ENCODE results near the gene MAD1L1. TPM values are rescaled to one million over a fixed set of nuclear protein-coding genes. Genes with fewer than 3 reads are reported as not detected.

Gene MAD1L1
- total RNA-seq, 1 donor from 2014 or later: 57.6 TPM

- TF ChIP-seq CTCF (IDR thresholded peaks at IDR 0.05; ENCODE audit: partially characterized antibody, unreplicated experiment): no peak
- Mint-ChIP-seq H3K4me1 (ENCODE audit: low read depth, unreplicated experiment) (peaks cover 25% of the 10 kb centered on the region), H3K36me3 (ENCODE audit: unreplicated experiment) (peaks cover 4% of the 10 kb centered on the region), H3K4me3 (ENCODE audit: unreplicated experiment) (no peak overlapping the region), H3K27me3 (ENCODE audit: unreplicated experiment) (peaks cover 11% of the 10 kb centered on the region), H3K27ac (ENCODE audit: unreplicated experiment) (no peak overlapping the region), H3K9me3 (ENCODE audit: unreplicated experiment) (peaks cover 10% of the 10 kb centered on the region)
- no peak for DNase-seq
Measured at GRCh38 chr7:2054927-2055326, 177.8 kb downstream of the MAD1L1 start.

DNA sequence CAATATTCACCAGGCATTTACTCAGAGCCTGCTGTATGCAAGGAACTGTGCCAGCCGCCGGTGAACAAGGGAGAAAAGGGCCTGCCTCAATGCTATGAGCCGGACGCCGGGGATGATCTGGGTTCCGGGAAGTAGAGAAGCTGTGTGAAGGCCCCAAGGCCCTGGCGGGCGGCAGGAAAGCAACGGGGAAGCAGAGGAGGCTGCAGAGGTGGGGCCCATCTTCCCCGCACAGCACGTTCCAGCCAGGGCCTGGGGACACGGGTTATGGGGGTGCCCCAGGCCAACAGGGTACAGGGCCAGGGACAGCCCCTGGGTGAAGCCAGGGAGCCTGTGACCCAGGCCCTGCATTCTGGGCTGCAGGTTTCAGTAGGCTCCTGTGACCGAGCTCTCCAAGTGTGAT, 179.3 kb downstream of the MAD1L1 start:
- Mint-ChIP-seq H3K27me3 (ENCODE audit: unreplicated experiment) (peaks cover 16% of the 10 kb centered on the region), H3K27ac (ENCODE audit: unreplicated experiment) (no peak overlapping the region), H3K4me3 (ENCODE audit: unreplicated experiment) (no peak overlapping the region), H3K4me1 (ENCODE audit: low read depth, unreplicated experiment) (peaks cover 27% of the 10 kb centered on the region), H3K36me3 (ENCODE audit: unreplicated experiment) (no peaks in the 10 kb centered on the region), H3K9me3 (ENCODE audit: unreplicated experiment) (peaks cover 13% of the 10 kb centered on the region)
- no peak for TF ChIP-seq CTCF (IDR thresholded peaks at IDR 0.05; ENCODE audit: partially characterized antibody, unreplicated experiment)
- DNase-seq: no peak

DNA sequence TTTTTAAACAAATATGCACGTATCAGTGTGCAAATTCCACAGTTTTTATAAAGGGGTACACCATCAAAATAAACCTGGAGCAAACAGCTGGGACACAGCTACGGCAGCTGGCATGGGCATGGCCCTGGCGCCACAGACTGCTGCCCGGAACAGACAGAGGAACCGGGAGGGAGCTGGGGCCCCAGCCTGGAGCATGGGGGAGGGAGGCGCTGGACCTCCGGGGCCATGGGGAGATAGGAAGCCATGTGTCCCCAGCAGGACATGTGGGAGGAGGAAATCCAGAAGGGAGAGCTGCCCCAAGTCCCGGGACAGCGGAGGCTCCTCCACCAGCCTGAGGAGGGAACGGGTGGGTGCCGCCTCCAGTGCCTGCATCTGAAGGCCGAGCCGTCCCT, 180.1 kb downstream of the MAD1L1 start:
- Mint-ChIP-seq H3K36me3 (ENCODE audit: unreplicated experiment) (no peaks in the 10 kb centered on the region), H3K27me3 (ENCODE audit: unreplicated experiment) (peaks cover 14% of the 10 kb centered on the region), H3K4me3 (ENCODE audit: unreplicated experiment) (no peak overlapping the region), H3K27ac (ENCODE audit: unreplicated experiment) (no peak overlapping the region), H3K4me1 (ENCODE audit: low read depth, unreplicated experiment) (peaks cover 30% of the 10 kb centered on the region), H3K9me3 (ENCODE audit: unreplicated experiment) (peaks cover 12% of the 10 kb centered on the region)
- no peak for TF ChIP-seq CTCF (IDR thresholded peaks at IDR 0.05; ENCODE audit: partially characterized antibody, unreplicated experiment)
- DNase-seq: no peak

DNA sequence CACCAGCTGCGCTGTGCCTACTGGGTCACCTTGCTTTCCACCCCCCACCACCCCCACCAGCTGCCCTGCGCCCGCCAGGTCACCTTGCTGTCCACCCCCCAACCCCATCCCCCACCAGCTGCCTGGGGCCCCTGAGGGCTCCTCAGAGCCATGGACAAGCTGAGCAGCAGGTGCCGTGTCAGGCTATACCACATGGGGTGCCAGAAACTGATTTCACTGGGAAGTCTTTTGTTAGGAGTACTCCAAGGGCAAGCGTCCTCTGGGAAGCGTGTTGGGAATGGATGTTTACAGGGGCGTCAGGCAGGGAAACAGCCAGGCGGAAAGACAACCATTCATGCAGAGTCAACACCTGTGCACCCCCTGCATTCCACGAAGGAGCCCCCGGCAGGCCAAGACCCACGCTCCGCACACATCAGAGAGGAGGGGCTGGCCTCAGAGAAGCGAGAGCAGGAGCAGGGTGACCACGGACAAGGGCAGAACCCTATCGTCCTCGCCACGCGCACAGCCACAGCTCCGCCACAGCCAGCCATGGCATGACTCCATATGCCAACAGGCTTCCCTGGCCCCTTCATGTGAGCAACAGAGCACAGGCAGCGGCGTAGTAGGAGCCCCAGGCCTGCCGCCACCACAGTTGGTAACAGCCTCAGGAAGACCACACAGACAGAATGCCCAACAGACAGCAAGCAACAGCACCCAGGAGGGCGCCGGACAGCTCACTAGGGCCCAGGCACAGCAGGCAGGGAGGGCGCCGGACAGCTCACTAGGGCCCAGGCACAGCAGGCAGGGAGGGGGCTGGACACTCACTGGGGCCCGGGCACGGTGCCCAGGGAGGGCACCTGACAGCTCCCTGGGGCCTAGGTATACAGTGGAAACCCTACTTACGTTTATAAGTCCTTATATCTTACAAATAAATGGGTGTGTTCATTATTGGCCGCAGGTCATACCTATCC, 180.8 kb downstream of the MAD1L1 start:
- Mint-ChIP-seq H3K27me3 (ENCODE audit: unreplicated experiment) (peaks cover 8% of the 10 kb centered on the region), H3K9me3 (ENCODE audit: unreplicated experiment) (peaks cover 13% of the 10 kb centered on the region), H3K36me3 (ENCODE audit: unreplicated experiment) (no peaks in the 10 kb centered on the region), H3K4me1 (ENCODE audit: low read depth, unreplicated experiment) (peaks cover 37% of the 10 kb centered on the region), H3K27ac (ENCODE audit: unreplicated experiment) (no peak overlapping the region), H3K4me3 (ENCODE audit: unreplicated experiment) (no peak overlapping the region)
- no peak for DNase-seq
- no peak for TF ChIP-seq CTCF (IDR thresholded peaks at IDR 0.05; ENCODE audit: partially characterized antibody, unreplicated experiment)

GRCh38 chr7:2050511-2050866, 182.3 kb downstream of the MAD1L1 start:
- Mint-ChIP-seq H3K4me3 (ENCODE audit: unreplicated experiment) (no peak overlapping the region), H3K27me3 (ENCODE audit: unreplicated experiment) (peaks cover 5% of the 10 kb centered on the region), H3K9me3 (ENCODE audit: unreplicated experiment) (peaks cover 13% of the 10 kb centered on the region), H3K36me3 (ENCODE audit: unreplicated experiment) (no peaks in the 10 kb centered on the region), H3K27ac (ENCODE audit: unreplicated experiment) (no peak overlapping the region), H3K4me1 (ENCODE audit: low read depth, unreplicated experiment) (peaks cover 26% of the 10 kb centered on the region)
- DNase-seq: no peak
- TF ChIP-seq CTCF (IDR thresholded peaks at IDR 0.05; ENCODE audit: partially characterized antibody, unreplicated experiment): no peak
